H1 (cell line): ENCODE measurements around the gene DTX4. TPM values are rescaled to one million over a fixed set of nuclear protein-coding genes. Genes with fewer than 3 reads are reported as not detected.

Source experiments
- CTCF ChIA-PET: fragments of 300-600 bp; sonication (Branson Sonifier 250); formaldehyde crosslinking; loops from one replicate; lab custom pipeline; 2021; ENCODE audit not compliant: partially characterized antibody; lab: Charles Lee
- POLR2A ChIA-PET: fragments of 300-600 bp; sonication (Branson Sonifier 250); formaldehyde crosslinking; loops from one replicate; lab custom pipeline; 2021; ENCODE audit warnings: inconsistent platforms; ENCODE audit not compliant: partially characterized antibody; lab: Charles Lee
- DNase-seq, 2 experiments: peaks; one replicate each; pipeline versions ENCODE4 v3.0.0 to v3.0.0-alpha.2; 2010 to 2022; ENCODE audit warnings: low spot score in 2 of 2, low read depth in 1 of 2, mixed read lengths in 1 of 2
- FAIRE-seq: peaks from 2 replicates; lab custom pipeline; 2011; peaks lifted over from hg19 to GRCh38; lab: Jason Lieb, UNC
- H2AFZ ChIP-seq: 2 replicates; pipeline ENCODE4 v1.8.1; 2012; ENCODE audit warnings: low read length, inconsistent platforms
- H2AK5ac ChIP-seq: 2 replicates; pipeline ENCODE4 v1.6.1; 2013; ENCODE audit warnings: low read depth, low read length
- H2BK120ac ChIP-seq: replicated peaks from 2 replicates; pipeline ENCODE3; 2013; ENCODE audit warnings: low read depth, low read length, inconsistent platforms
- H2BK12ac ChIP-seq: 2 replicates; pipeline ENCODE4 v1.6.1; 2013; ENCODE audit warnings: low read depth, low read length
- H2BK15ac ChIP-seq: 2 replicates; pipeline ENCODE4 v1.6.1; 2013; ENCODE audit warnings: low read length
- H2BK20ac ChIP-seq: 2 replicates; pipeline ENCODE4 v1.6.1; 2013; ENCODE audit warnings: low read length
- H2BK5ac ChIP-seq: 2 replicates; pipeline ENCODE4 v1.6.1; 2013; ENCODE audit warnings: low read depth, low read length
- H3K14ac ChIP-seq: 2 replicates; pipeline ENCODE4 v1.6.1; 2013; ENCODE audit warnings: inconsistent platforms; ENCODE audit not compliant: insufficient read length
- H3K18ac ChIP-seq: 2 replicates; pipeline ENCODE4 v1.6.1; 2013; ENCODE audit warnings: low read length; ENCODE audit errors: extremely low read depth
- H3K23ac ChIP-seq: 2 replicates; pipeline ENCODE4 v1.6.1; 2013; ENCODE audit warnings: inconsistent platforms; ENCODE audit not compliant: insufficient read length
- H3K23me2 ChIP-seq: 2 replicates; pipeline ENCODE4 v1.6.1; 2013; ENCODE audit warnings: low read depth, low read length
- H3K27ac ChIP-seq: 2 replicates; pipeline ENCODE4 v1.6.1; 2011; ENCODE audit warnings: low read depth, low read length, inconsistent platforms
- H3K27me3 ChIP-seq, 4 experiments: replicated peaks in 1 of 4; 1 replicate in 1 of 4; 2 replicates in 3 of 4; pipeline versions ENCODE4 v1.6.1 to v1.8.1; 2011 to 2013; ENCODE audit warnings: low read length in 3 of 4, mild to moderate bottlenecking in 3 of 4, inconsistent platforms in 2 of 4, mixed read lengths in 2 of 4, moderate library complexity in 1 of 4; ENCODE audit not compliant: control insufficient read depth in 3 of 4, insufficient read depth in 3 of 4; ENCODE audit errors: extremely low read depth in 1 of 4
- H3K36me3 ChIP-seq, 4 experiments: 2 replicates each; pipeline versions ENCODE4 v1.6.1 to v1.8.1; 2011 to 2013; ENCODE audit warnings: mild to moderate bottlenecking in 4 of 4, low read length in 3 of 4, moderate library complexity in 2 of 4, control low read depth in 1 of 4, inconsistent platforms in 1 of 4; ENCODE audit not compliant: insufficient read depth in 4 of 4, control insufficient read depth in 2 of 4
- H3K4ac ChIP-seq: replicated peaks from 2 replicates; pipeline ENCODE3; 2013; ENCODE audit warnings: low read length, low read depth, mixed read lengths, inconsistent platforms; ENCODE audit not compliant: insufficient read length
- H3K4me1 ChIP-seq, 4 experiments: replicated peaks in 1 of 4; 1 replicate in 1 of 4; 2 replicates in 3 of 4; pipeline versions ENCODE4 v1.6.1 to v1.8.1; 2011 to 2013; ENCODE audit warnings: low read length in 3 of 4, inconsistent platforms in 2 of 4, mixed read lengths in 1 of 4; ENCODE audit not compliant: insufficient read depth in 4 of 4, control insufficient read depth in 3 of 4
- H3K4me2 ChIP-seq, 2 experiments: 2 replicates each; pipeline versions ENCODE4 v1.6.1 to v1.8.1; 2011 to 2013; ENCODE audit warnings: low read depth in 2 of 2, low read length in 2 of 2, control low read depth in 1 of 2, inconsistent platforms in 1 of 2, mild to moderate bottlenecking in 1 of 2; ENCODE audit not compliant: insufficient read depth in 1 of 2
- H3K4me3 ChIP-seq, 4 experiments: fragments of 200-600, 300-600 bp in 1 of 4; sonication (generic), shearing (Covaris generic), sonication (Bioruptor Twin) in 1 of 4; 2 replicates each; pipeline versions ENCODE4 v1.5.1 to v1.8.1; 2011 to 2016; ENCODE audit warnings: low read length in 4 of 4, low read depth in 3 of 4, control low read depth in 2 of 4, inconsistent platforms in 2 of 4, mild to moderate bottlenecking in 2 of 4, mixed read lengths in 1 of 4, moderate library complexity in 1 of 4; ENCODE audit not compliant: insufficient read depth in 2 of 4; ENCODE audit errors: extremely low read depth in 1 of 4
- H3K56ac ChIP-seq: replicated peaks from 2 replicates; pipeline ENCODE3; 2013; ENCODE audit warnings: low read depth, mild to moderate bottlenecking, mixed read lengths, low read length, inconsistent platforms; ENCODE audit not compliant: insufficient read length
- H3K79me1 ChIP-seq: 2 replicates; pipeline ENCODE4 v1.6.1; 2013; ENCODE audit warnings: low read depth, low read length, control low read depth
- H3K79me2 ChIP-seq, 2 experiments: 2 replicates each; pipeline versions ENCODE4 v1.6.1 to v1.8.1; 2012 to 2013; ENCODE audit warnings: low read length in 2 of 2, mild to moderate bottlenecking in 2 of 2, inconsistent platforms in 1 of 2; ENCODE audit not compliant: insufficient read depth in 2 of 2, control insufficient read depth in 1 of 2
- H3K9ac ChIP-seq, 4 experiments: replicated peaks in 1 of 4; 1 replicate in 1 of 4; 2 replicates in 3 of 4; pipeline versions ENCODE4 v1.6.1 to v1.8.1; 2011 to 2013; ENCODE audit warnings: low read depth in 3 of 4, low read length in 3 of 4, control low read depth in 2 of 4, mild to moderate bottlenecking in 2 of 4, moderate library complexity in 2 of 4, inconsistent platforms in 1 of 4; ENCODE audit errors: extremely low read depth in 1 of 4
- H3K9me3 ChIP-seq, 2 experiments: 2 replicates each; pipeline versions ENCODE4 v1.6.1 to v1.8.1; 2012 to 2013; ENCODE audit warnings: mild to moderate bottlenecking in 2 of 2, moderate library complexity in 2 of 2, control low read depth in 1 of 2, inconsistent platforms in 1 of 2, low read depth in 1 of 2, low read length in 1 of 2, mixed read lengths in 1 of 2; ENCODE audit not compliant: insufficient read depth in 2 of 2
- H4K20me1 ChIP-seq, 2 experiments: replicated peaks in 1 of 2; 2 replicates each; pipeline versions ENCODE3 to v1.8.1; 2011 to 2013; ENCODE audit warnings: inconsistent platforms in 2 of 2, low read length in 2 of 2, mild to moderate bottlenecking in 1 of 2; ENCODE audit not compliant: insufficient read depth in 2 of 2, control insufficient read depth in 1 of 2
- H4K5ac ChIP-seq: 2 replicates; pipeline ENCODE4 v1.6.1; 2013; ENCODE audit warnings: low read length, low read depth, mixed read lengths, inconsistent platforms; ENCODE audit not compliant: insufficient read length
- H4K8ac ChIP-seq: 2 replicates; pipeline ENCODE4 v1.8.0; 2013; ENCODE audit warnings: mild to moderate bottlenecking, moderate library complexity, low read length, inconsistent platforms; ENCODE audit not compliant: insufficient read depth; ENCODE audit errors: extremely low read depth
- H4K91ac ChIP-seq: replicated peaks from 2 replicates; pipeline ENCODE3; 2013; ENCODE audit warnings: low read length, mixed read lengths, inconsistent platforms; ENCODE audit not compliant: insufficient read length
- CTBP2 ChIP-seq: IDR thresholded peaks from 2 replicates; pipeline ENCODE4 v1.7.0; 2011; ENCODE audit warnings: borderline replicate concordance, mild to moderate bottlenecking, moderate library complexity, mixed read lengths, low read length; ENCODE audit not compliant: insufficient read depth, insufficient read length
- EP300 ChIP-seq, 2 experiments: IDR thresholded peaks; 1 replicate in 1 of 2; 2 replicates in 1 of 2; pipeline ENCODE4 v1.6.1; 2011 to 2012; ENCODE audit warnings: low read depth in 2 of 2, low read length in 2 of 2, mild to moderate bottlenecking in 2 of 2, borderline replicate concordance in 1 of 2, inconsistent platforms in 1 of 2, moderate library complexity in 1 of 2
- HDAC2 ChIP-seq, 2 experiments: fragments of 300-600 bp in 1 of 2; sonication (generic) in 1 of 2; IDR thresholded peaks; 2 replicates each; pipeline ENCODE4 v1.6.1; 2011 to 2012; ENCODE audit warnings: low read depth in 2 of 2, low read length in 2 of 2, mild to moderate bottlenecking in 2 of 2, moderate library complexity in 2 of 2, borderline replicate concordance in 1 of 2, inconsistent platforms in 1 of 2
- JUN ChIP-seq: IDR thresholded peaks from 2 replicates; pipeline ENCODE4 v1.6.1; 2011; ENCODE audit warnings: low read depth, mild to moderate bottlenecking, improper control_type of control experiment, low read length
- JUND ChIP-seq: IDR thresholded peaks from 2 replicates; pipeline ENCODE4 v1.6.1; 2011; ENCODE audit warnings: mild to moderate bottlenecking, improper control_type of control experiment, low read length
- KDM4A ChIP-seq: IDR thresholded peaks from one replicate; pipeline ENCODE4 v1.7.1; 2012; ENCODE audit warnings: low read depth, mild to moderate bottlenecking, moderate library complexity, low read length, inconsistent platforms; ENCODE audit not compliant: severe bottlenecking
- PHF8 ChIP-seq: fragments of 200-600 bp; sonication (generic); conservative IDR thresholded peaks from 2 replicates; pipeline ENCODE4 v1.7.1; 2012; ENCODE audit warnings: low read depth, mild to moderate bottlenecking, inconsistent platforms, low read length, moderate library complexity
- POLR2A ChIP-seq, 2 experiments: IDR thresholded peaks; 1 replicate in 1 of 2; 2 replicates in 1 of 2; pipeline ENCODE4 v1.6.1; 2011; ENCODE audit warnings: low read depth in 2 of 2, low read length in 2 of 2, mild to moderate bottlenecking in 2 of 2; ENCODE audit errors: control extremely low read depth in 1 of 2
- SAP30 ChIP-seq: fragments of 300-600 bp; sonication (generic); IDR thresholded peaks from 2 replicates; pipeline ENCODE4 v1.7.1; 2012; ENCODE audit warnings: low read length, moderate library complexity, mild to moderate bottlenecking, inconsistent platforms; ENCODE audit not compliant: insufficient read depth, insufficient replicate concordance
- SIX5 ChIP-seq: IDR thresholded peaks from 2 replicates; pipeline ENCODE4 v1.6.1; 2011; ENCODE audit warnings: mild to moderate bottlenecking, low read depth, low read length
- SP2 ChIP-seq: IDR thresholded peaks from 2 replicates; pipeline ENCODE4 v1.6.1; 2012; ENCODE audit warnings: mild to moderate bottlenecking, low read length, inconsistent platforms
- SRF ChIP-seq: IDR thresholded peaks from 2 replicates; pipeline ENCODE4 v1.6.1; 2011; ENCODE audit warnings: mild to moderate bottlenecking, low read depth, low read length, moderate library complexity
- TBP ChIP-seq: IDR thresholded peaks from 2 replicates; pipeline ENCODE4 v1.6.1; 2011; ENCODE audit warnings: low read depth, low read length, improper control_type of control experiment
- WGBS, 2 experiments: shearing (Covaris generic) in 1 of 2; methylation state at CpG; one replicate each; pipeline versions ENCODE4 v1.1.6 to v1.1.7; 2013 to 2015; ENCODE audit warnings: low lambda C conversion rate in 2 of 2, mixed read lengths in 2 of 2, inconsistent platforms in 1 of 2, low coverage in 1 of 2, missing lambda C conversion rate in 1 of 2; ENCODE audit not compliant: insufficient replicate concordance in 2 of 2, insufficient coverage in 1 of 2, insufficient read length in 1 of 2; ENCODE audit errors: extremely low coverage in 1 of 2, missing lambda C conversion rate in 1 of 2; 5-methylcytosine and 5-hydroxymethylcytosine counted together
- polyA plus RNA-seq, 7 experiments: library from polyadenylated mRNA; depleted of rRNA in 3 of 7; stranded (reverse) in 5 of 7; unstranded in 2 of 7; fragments of >200 nt in 5 of 7; fragments of 200-250 nt in 2 of 7; gene quantifications; 1 replicate in 5 of 7; 2 replicates in 1 of 7; 4 replicates in 1 of 7; pipeline versions ENCODE4 v1.2.1 to v1.2.3, GENCODE V29; 2011 to 2013; ENCODE audit warnings: missing spikeins in 2 of 7, mixed read lengths in 2 of 7
- total RNA-seq: library from RNA; stranded (reverse); fragmentation: NEBNext Ultra II Directional; extraction: Animal tissue kit (Norgen Biotek cat#: 25700); gene quantifications from 2 replicates; pipeline ENCODE4 v1.2.1, GENCODE V29; 2021

Gene DTX4
- total and polyA plus RNA-seq, 2 of the 8 experiments (the other 6 are each of a cell fraction or from before 2014, with no cell fraction given): 5.1 to 18.8 TPM

GRCh38 chr11:59192446-59193020, 20.6 kb downstream of the DTX4 start:
- no peak overlapping the region for H2AK5ac ChIP-seq
- no peak overlapping the region for H2BK120ac ChIP-seq
- no peak overlapping the region for H2BK12ac ChIP-seq
- no peak overlapping the region for H2BK15ac ChIP-seq
- H3K9me3 ChIP-seq: peaks cover 4 to 10% of the 10 kb centered on the region in 2 experiments; a peak in 3 of 4 replicates
- ChIA-PET CTCF (interaction anchor here (0.8 to 5.1 kb wide), 6 partner anchors 8 to 237 kb away, joined by 3 to 19 read pairs (median 8); partner anchors contain the start of gene DTX4), POLR2A (interaction anchor here (0.6 to 1.1 kb wide), 2 partner anchors 11 to 18 kb away, joined by 3 to 4 read pairs; no protein-coding TSS in a partner anchor)
- no peak overlapping the region for H3K4me3 ChIP-seq
- DNase-seq (no peak), FAIRE-seq (no peak)
- no peaks in the 10 kb centered on the region for H3K79me1 ChIP-seq
- no peak overlapping the region for H3K9ac ChIP-seq
- no peak overlapping the region for H3K23ac ChIP-seq
- H3K4me2 ChIP-seq: no peak overlapping the region
- H3K27ac ChIP-seq: no peak overlapping the region
- H4K20me1 ChIP-seq: peaks cover 0 to 2% of the 10 kb centered on the region in 2 experiments
- H3K56ac ChIP-seq: no peak overlapping the region
- no peaks in the 10 kb centered on the region for H3K23me2 ChIP-seq
- no peak overlapping the region for H3K4ac ChIP-seq
- H2BK20ac ChIP-seq: no peak overlapping the region
- H2AFZ ChIP-seq: no peak overlapping the region
- no peaks in the 10 kb centered on the region for H3K4me1 ChIP-seq
- H2BK5ac ChIP-seq: no peak overlapping the region
- H4K5ac ChIP-seq: no peak overlapping the region
- H3K36me3 ChIP-seq: peaks cover 4 to 61% (median 48%) of the 10 kb centered on the region in 4 experiments; a peak in 7 of 8 replicates
- H3K27me3 ChIP-seq: no peaks in the 10 kb centered on the region
- H3K14ac ChIP-seq: no peak overlapping the region
- WGBS, 2 experiments: 90% methylated on average over 4 of the region's 4 CpGs; no CpG with 5 or more reads in 1 of the 2 experiments
- H3K79me2 ChIP-seq: no peaks in the 10 kb centered on the region
- no peak overlapping the region for H4K91ac ChIP-seq
- no peak overlapping the region for H4K8ac ChIP-seq
- no peak overlapping the region for H3K18ac ChIP-seq
- TF ChIP-seq EP300 (IDR thresholded peaks at IDR 0.05; ENCODE audit: borderline replicate concordance in 1 of 2, low read depth in 2 of 2, low read length in 2 of 2) (no peak), PHF8 (no peak), TBP (no peak), KDM4A (no peak), SAP30 (no peak), HDAC2 (IDR thresholded peaks at IDR 0.05; ENCODE audit: borderline replicate concordance in 1 of 2, low read depth in 2 of 2, low read length in 2 of 2) (no peak), JUND (no peak), SRF (no peak), CTBP2 (no peak), SP2 (no peak), SIX5 (no peak), JUN (no peak), POLR2A (IDR thresholded peaks at IDR 0.05; ENCODE audit: control extremely low read depth in 1 of 2, low read depth in 2 of 2, low read length in 2 of 2) (no peak)
